HG03378 (cell line): ENCODE results near the gene CBR3.

Experiments
- ATAC-seq: cut with Tn5 transposase; IDR thresholded peaks from one replicate; pipeline ENCODE4 v1.9.1; 2021; ENCODE audit warnings: mild to moderate bottlenecking, moderate library complexity; ENCODE audit not compliant: unreplicated experiment

Gene CBR3

GRCh38 chr21:36179145-36179544 lies 44.3 kb downstream of the CBR3 start:
- no peak for ATAC-seq

GRCh38 chr21:36180963-36181362 lies 46.1 kb downstream of the CBR3 start:
- ATAC-seq = no peak

- ATAC-seq = no peak
Measured at GRCh38 chr21:36183144-36183795, 48.4 kb downstream of the CBR3 start.

GRCh38 chr21:36184545-36184944 lies 49.7 kb downstream of the CBR3 start:
- no peak for ATAC-seq

GRCh38 chr21:36185523-36185922 lies 50.6 kb downstream of the CBR3 start:
- ATAC-seq = no peak

GRCh38 chr21:36186081-36186480 lies 51.2 kb downstream of the CBR3 start:
- no peak for ATAC-seq

GRCh38 chr21:36186506-36187399 lies 51.9 kb downstream of the CBR3 start:
- ATAC-seq = no peak

GRCh38 chr21:36188081-36188681 lies 53.3 kb downstream of the CBR3 start:
- no peak for ATAC-seq

- no peak for ATAC-seq
Measured at GRCh38 chr21:36188937-36189336, 54.1 kb downstream of the CBR3 start.

- no peak for ATAC-seq
Measured at GRCh38 chr21:36190736-36191135, 55.9 kb downstream of the CBR3 start.

- ATAC-seq = no peak
Measured at GRCh38 chr21:36193200-36193599, 58.3 kb downstream of the CBR3 start.

GRCh38 chr21:36194024-36194423 lies 59.1 kb downstream of the CBR3 start:
- no peak for ATAC-seq

GRCh38 chr21:36195613-36196012 lies 60.7 kb downstream of the CBR3 start:
- ATAC-seq = no peak
